Endothelial cell of umbilical vein (primary cell): ENCODE results near the gene KBTBD3. TPM values are rescaled to one million over a fixed set of nuclear protein-coding genes. Genes with fewer than 3 reads are reported as not detected.

Source experiments
- BruUV-seq: library from RNA; stranded (reverse); fragments of 400-500 nt; replicated peaks from 2 replicates; lab custom pipeline; 2021; lab: Mats Ljungman, UMichigan
- CTCF ChIA-PET: fragments of 300-600, 350-600 bp; sonication (Branson Sonifier 250); formaldehyde crosslinking; loops from one replicate; lab custom pipeline; 2021; ENCODE audit warnings: antibody characterized with exemption, inconsistent platforms; lab: Charles Lee
- POLR2A ChIA-PET: fragments of 300-600, 350-600 bp; sonication (Branson Sonifier 250); formaldehyde crosslinking; loops from one replicate; lab custom pipeline; 2021; ENCODE audit warnings: antibody characterized with exemption, inconsistent platforms; lab: Charles Lee
- DNase-seq: peaks from one replicate; pipeline ENCODE4 v3.0.0-alpha.2; 2011; ENCODE audit warnings: low read depth, low spot score
- FAIRE-seq: peaks from 2 replicates; lab custom pipeline; 2011; peaks lifted over from hg19 to GRCh38; lab: Jason Lieb, UNC
- H2AFZ ChIP-seq: 2 replicates; pipeline ENCODE4 v1.6.0; 2012; ENCODE audit warnings: low read depth, low read length, control low read depth, inconsistent platforms
- H3K27ac ChIP-seq: 2 replicates; pipeline ENCODE4 v1.5.1; 2011; ENCODE audit warnings: low read depth, mild to moderate bottlenecking, control low read depth, low read length, moderate library complexity; ENCODE audit not compliant: insufficient read depth
- H3K27me3 ChIP-seq, 2 experiments: 2 replicates each; pipeline versions ENCODE4 v1.6.0 to v1.6.1; 2011; ENCODE audit warnings: low read length in 2 of 2, mixed read lengths in 1 of 2; ENCODE audit not compliant: control insufficient read depth in 2 of 2, insufficient read depth in 2 of 2
- H3K36me3 ChIP-seq, 2 experiments: 2 replicates in 1 of 2; 3 replicates in 1 of 2; pipeline ENCODE4 v1.5.1; 2011; ENCODE audit warnings: low read length in 2 of 2, mild to moderate bottlenecking in 1 of 2, moderate library complexity in 1 of 2; ENCODE audit not compliant: control insufficient read depth in 2 of 2, insufficient read depth in 2 of 2; ENCODE audit errors: extremely low read depth in 1 of 2
- H3K4me1 ChIP-seq: 3 replicates; pipeline ENCODE4 v1.5.1; 2011; ENCODE audit warnings: mild to moderate bottlenecking, low read length; ENCODE audit not compliant: control insufficient read depth, insufficient read depth; ENCODE audit errors: extremely low read depth
- H3K4me2 ChIP-seq: 2 replicates; pipeline ENCODE4 v1.6.1; 2011; ENCODE audit warnings: low read length, control low read depth, mixed read lengths; ENCODE audit not compliant: insufficient read depth
- H3K4me3 ChIP-seq, 3 experiments: fragments of 200-600 bp in 1 of 3; sonication (generic), shearing (Covaris generic) in 1 of 3; replicated peaks in 1 of 3; 2 replicates each; pipeline ENCODE4 v1.5.1; 2011 to 2016; ENCODE audit warnings: control low read depth in 3 of 3, low read length in 3 of 3, mild to moderate bottlenecking in 2 of 3, inconsistent platforms in 1 of 3, low read depth in 1 of 3, moderate library complexity in 1 of 3; ENCODE audit not compliant: insufficient read depth in 1 of 3
- H3K79me2 ChIP-seq: 2 replicates; pipeline ENCODE4 v1.6.0; 2012; ENCODE audit warnings: low read length, inconsistent platforms; ENCODE audit not compliant: control insufficient read depth, insufficient read depth
- H3K9ac ChIP-seq: replicated peaks from 2 replicates; pipeline ENCODE3; 2011; ENCODE audit warnings: low read length, control low read depth; ENCODE audit not compliant: insufficient read depth; ENCODE audit errors: extremely low read depth
- H3K9me1 ChIP-seq: replicated peaks from 3 replicates; pipeline ENCODE4 v1.6.0; 2011; ENCODE audit warnings: mild to moderate bottlenecking, low read length; ENCODE audit not compliant: control insufficient read depth, insufficient read depth; ENCODE audit errors: extremely low read depth
- H3K9me3 ChIP-seq: replicated peaks from 2 replicates; pipeline ENCODE4 v1.5.1; 2012; ENCODE audit warnings: low read length, inconsistent platforms; ENCODE audit not compliant: control insufficient read depth, insufficient read depth
- H4K20me1 ChIP-seq: replicated peaks from 2 replicates; pipeline ENCODE3; 2011; ENCODE audit warnings: mild to moderate bottlenecking, low read length; ENCODE audit not compliant: control insufficient read depth, insufficient read depth; ENCODE audit errors: extremely low read depth
- EZH2 ChIP-seq: IDR thresholded peaks from 2 replicates; pipeline ENCODE4 v1.6.1; 2012; ENCODE audit warnings: borderline replicate concordance, low read depth, mild to moderate bottlenecking, moderate library complexity, low read length, inconsistent platforms; ENCODE audit not compliant: severe bottlenecking
- FOS ChIP-seq: IDR thresholded peaks from 2 replicates; pipeline ENCODE4 v1.6.1; 2011; ENCODE audit warnings: mild to moderate bottlenecking, low read length, moderate library complexity, borderline replicate concordance; ENCODE audit not compliant: insufficient read depth
- GATA2 ChIP-seq: IDR thresholded peaks from 2 replicates; pipeline ENCODE4 v1.7.0; 2011; ENCODE audit warnings: low read depth, mild to moderate bottlenecking, moderate library complexity, mixed read lengths, low read length; ENCODE audit not compliant: insufficient read length, insufficient read depth
- JUN ChIP-seq: IDR thresholded peaks from 2 replicates; pipeline ENCODE4 v1.6.1; 2011; ENCODE audit warnings: borderline replicate concordance, low read depth; ENCODE audit not compliant: insufficient read length, insufficient read depth
- MYC ChIP-seq: IDR thresholded peaks from one replicate; pipeline ENCODE4 v1.6.1; 2011; ENCODE audit warnings: mild to moderate bottlenecking, low read depth, low read length
- POLR2A ChIP-seq: IDR thresholded peaks from 2 replicates; pipeline ENCODE4 v1.6.1; 2012; ENCODE audit warnings: low read depth, mild to moderate bottlenecking, control low read depth, low read length
- dilution Hi-C: fragments of 300-500 bp; cut with MboI; formaldehyde crosslinking; loops from one replicate; pipeline ENCODE4 v1.15.0; 2019; ENCODE audit warnings: low sequenced_read_pairs; ENCODE audit not compliant: extremely low pct_ligation_motif_present
- intact Hi-C: fragments of 100-400 bp; cut with micrococcal nuclease; formaldehyde crosslinking; loops from one replicate; pipeline ENCODE4 v1.10.0; 2022
- polyA plus RNA-seq, 4 experiments: library from polyadenylated mRNA; depleted of rRNA in 3 of 4; stranded (reverse) in 3 of 4; unstranded in 1 of 4; fragments of >200 nt; gene quantifications; 2 replicates each; pipeline versions ENCODE4 v1.2.1 to v1.2.3, GENCODE V29; 2011 to 2012; ENCODE audit warnings: missing spikeins in 1 of 4
- total RNA-seq: library from RNA; stranded (reverse); gene quantifications from 2 replicates; pipeline ENCODE4 v1.2.3, GENCODE V29; 2021
- TF ChIP-seq, protein P1 (sequence below): IDR thresholded peaks from 2 replicates; pipeline ENCODE4 v1.6.1; 2011; ENCODE audit not compliant: insufficient read depth, insufficient read length
- TF ChIP-seq, protein P2 (sequence below), 2 donors: IDR thresholded peaks; 1 replicate in 1 of 2; 2 replicates in 1 of 2; pipeline ENCODE4 v1.5.1; 2011; ENCODE audit warnings: low read length in 2 of 2, mild to moderate bottlenecking in 2 of 2, moderate library complexity in 2 of 2, control low read depth in 1 of 2, inconsistent platforms in 1 of 2, low read depth in 1 of 2; ENCODE audit not compliant: insufficient read depth in 1 of 2; ENCODE audit errors: extremely low read depth in 1 of 2

Gene KBTBD3
- total and polyA plus RNA-seq, 2 donors (not counting 3 experiments of a cell fraction or from before 2014, with no cell fraction given): 0.76 to 2.4 TPM

DNA sequence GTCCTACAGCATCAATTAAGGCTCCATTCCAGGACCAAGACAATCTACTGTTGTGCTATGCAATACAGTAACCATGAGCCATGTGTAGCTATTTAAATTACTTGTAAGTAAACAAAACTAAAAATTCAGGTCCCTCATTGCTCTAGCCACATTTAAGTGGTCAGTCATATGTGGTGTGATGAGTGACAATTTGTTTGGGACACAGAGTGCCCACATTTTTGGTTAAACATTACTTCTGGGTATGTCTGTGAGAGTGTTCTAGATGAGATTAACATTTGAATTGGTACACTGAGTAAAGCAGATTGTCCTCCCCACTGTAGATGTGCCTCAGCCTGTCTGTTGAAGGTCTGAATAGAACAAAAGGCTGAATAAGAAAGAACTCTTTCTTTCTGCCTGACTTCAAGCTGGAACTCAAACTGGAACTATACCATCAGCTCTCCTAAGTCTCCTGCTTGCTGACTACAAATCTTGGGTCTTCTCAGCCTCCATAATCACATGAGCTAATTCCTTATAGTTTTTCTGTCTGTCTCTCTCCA lies 15.8 kb downstream of the KBTBD3 start:
- no TSS peak for BruUV-seq
- Histone ChIP-seq H4K20me1 (no peaks in the 10 kb centered on the region), H3K4me3 (no peak overlapping the region), H3K9me3 (no peaks in the 10 kb centered on the region), H3K27me3 (no peaks in the 10 kb centered on the region), H3K36me3 (no peaks in the 10 kb centered on the region), H3K9ac (no peak overlapping the region), H3K9me1 (no peaks in the 10 kb centered on the region), H2AFZ (no peak overlapping the region), H3K4me1 (no peaks in the 10 kb centered on the region), H3K27ac (no peak overlapping the region), H3K79me2 (no peaks in the 10 kb centered on the region), H3K4me2 (no peak overlapping the region)
- CTCF ChIA-PET: interaction anchor here (1.5 to 1.7 kb wide), 2 partner anchors 10 to 16 kb away, joined by 4 to 5 read pairs; partner anchors contain the start of genes AASDHPPT and KBTBD3
- POLR2A ChIA-PET: interaction anchor here (0.6 kb wide), 1 partner anchor 12 kb away, joined by 4 read pairs; no protein-coding TSS in a partner anchor
- FAIRE-seq: no peak
- intact Hi-C loops: no loop called here
- TF ChIP-seq FOS: no peak
- TF ChIP-seq, protein P1, sequence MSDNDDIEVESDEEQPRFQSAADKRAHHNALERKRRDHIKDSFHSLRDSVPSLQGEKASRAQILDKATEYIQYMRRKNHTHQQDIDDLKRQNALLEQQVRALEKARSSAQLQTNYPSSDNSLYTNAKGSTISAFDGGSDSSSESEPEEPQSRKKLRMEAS: no peak
- no peak for TF ChIP-seq EZH2
- no peak for TF ChIP-seq GATA2
- no peak for TF ChIP-seq POLR2A
- no peak for TF ChIP-seq JUN
- TF ChIP-seq, protein P2, sequence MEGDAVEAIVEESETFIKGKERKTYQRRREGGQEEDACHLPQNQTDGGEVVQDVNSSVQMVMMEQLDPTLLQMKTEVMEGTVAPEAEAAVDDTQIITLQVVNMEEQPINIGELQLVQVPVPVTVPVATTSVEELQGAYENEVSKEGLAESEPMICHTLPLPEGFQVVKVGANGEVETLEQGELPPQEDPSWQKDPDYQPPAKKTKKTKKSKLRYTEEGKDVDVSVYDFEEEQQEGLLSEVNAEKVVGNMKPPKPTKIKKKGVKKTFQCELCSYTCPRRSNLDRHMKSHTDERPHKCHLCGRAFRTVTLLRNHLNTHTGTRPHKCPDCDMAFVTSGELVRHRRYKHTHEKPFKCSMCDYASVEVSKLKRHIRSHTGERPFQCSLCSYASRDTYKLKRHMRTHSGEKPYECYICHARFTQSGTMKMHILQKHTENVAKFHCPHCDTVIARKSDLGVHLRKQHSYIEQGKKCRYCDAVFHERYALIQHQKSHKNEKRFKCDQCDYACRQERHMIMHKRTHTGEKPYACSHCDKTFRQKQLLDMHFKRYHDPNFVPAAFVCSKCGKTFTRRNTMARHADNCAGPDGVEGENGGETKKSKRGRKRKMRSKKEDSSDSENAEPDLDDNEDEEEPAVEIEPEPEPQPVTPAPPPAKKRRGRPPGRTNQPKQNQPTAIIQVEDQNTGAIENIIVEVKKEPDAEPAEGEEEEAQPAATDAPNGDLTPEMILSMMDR (IDR thresholded peaks at IDR 0.05; ENCODE audit: extremely low read depth in 1 of 2, insufficient read depth in 1 of 2, low read depth in 1 of 2, low read length in 2 of 2): no peak
- TF ChIP-seq MYC: no peak
- no peak for DNase-seq
- dilution Hi-C loops: no loop called here
